Measurements from ENCODE around the gene DCAF7. TPM values are rescaled to one million over a fixed set of nuclear protein-coding genes. Genes with fewer than 3 reads are reported as not detected.

Gene DCAF7
- total RNA-seq, 1 experiment from 2014 or later, result 91.5 TPM

DNA sequence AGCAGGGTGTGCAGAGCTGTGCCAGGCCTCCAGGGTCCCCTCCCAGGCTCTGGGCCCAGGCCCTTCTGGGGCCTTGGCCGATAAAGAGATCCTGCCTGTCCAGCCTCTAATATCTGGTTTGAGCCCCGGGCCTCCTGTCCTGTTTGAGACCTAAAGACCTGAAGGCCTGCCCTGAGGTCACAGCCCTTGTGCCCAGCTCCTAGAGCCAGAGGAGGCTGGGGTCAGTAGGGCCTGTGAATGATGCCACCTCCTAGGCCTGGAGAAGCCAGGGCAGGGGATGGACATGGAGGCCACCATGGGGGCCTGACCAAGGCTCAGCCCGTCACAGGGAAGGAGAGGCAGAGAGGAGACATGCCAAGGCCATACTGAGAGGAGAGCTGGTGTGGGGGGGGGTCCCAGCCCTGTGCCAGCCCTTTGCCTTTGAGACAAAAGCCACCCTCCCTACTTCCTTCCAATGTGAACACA is 19.7 kb upstream of the DCAF7 start (continued):
- no peak for TF ChIP-seq ZNF219 (CRISPR knock-in tag; IDR thresholded peaks at IDR 0.05; ENCODE audit: borderline replicate concordance)
- no peak for TF ChIP-seq CREB1 (CRISPR knock-in tag; IDR thresholded peaks at IDR 0.05)
- TF ChIP-seq, protein P1, sequence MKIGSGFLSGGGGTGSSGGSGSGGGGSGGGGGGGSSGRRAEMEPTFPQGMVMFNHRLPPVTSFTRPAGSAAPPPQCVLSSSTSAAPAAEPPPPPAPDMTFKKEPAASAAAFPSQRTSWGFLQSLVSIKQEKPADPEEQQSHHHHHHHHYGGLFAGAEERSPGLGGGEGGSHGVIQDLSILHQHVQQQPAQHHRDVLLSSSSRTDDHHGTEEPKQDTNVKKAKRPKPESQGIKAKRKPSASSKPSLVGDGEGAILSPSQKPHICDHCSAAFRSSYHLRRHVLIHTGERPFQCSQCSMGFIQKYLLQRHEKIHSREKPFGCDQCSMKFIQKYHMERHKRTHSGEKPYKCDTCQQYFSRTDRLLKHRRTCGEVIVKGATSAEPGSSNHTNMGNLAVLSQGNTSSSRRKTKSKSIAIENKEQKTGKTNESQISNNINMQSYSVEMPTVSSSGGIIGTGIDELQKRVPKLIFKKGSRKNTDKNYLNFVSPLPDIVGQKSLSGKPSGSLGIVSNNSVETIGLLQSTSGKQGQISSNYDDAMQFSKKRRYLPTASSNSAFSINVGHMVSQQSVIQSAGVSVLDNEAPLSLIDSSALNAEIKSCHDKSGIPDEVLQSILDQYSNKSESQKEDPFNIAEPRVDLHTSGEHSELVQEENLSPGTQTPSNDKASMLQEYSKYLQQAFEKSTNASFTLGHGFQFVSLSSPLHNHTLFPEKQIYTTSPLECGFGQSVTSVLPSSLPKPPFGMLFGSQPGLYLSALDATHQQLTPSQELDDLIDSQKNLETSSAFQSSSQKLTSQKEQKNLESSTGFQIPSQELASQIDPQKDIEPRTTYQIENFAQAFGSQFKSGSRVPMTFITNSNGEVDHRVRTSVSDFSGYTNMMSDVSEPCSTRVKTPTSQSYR (CRISPR knock-in tag; IDR thresholded peaks at IDR 0.05), result no peak
- TF ChIP-seq, protein P2, sequence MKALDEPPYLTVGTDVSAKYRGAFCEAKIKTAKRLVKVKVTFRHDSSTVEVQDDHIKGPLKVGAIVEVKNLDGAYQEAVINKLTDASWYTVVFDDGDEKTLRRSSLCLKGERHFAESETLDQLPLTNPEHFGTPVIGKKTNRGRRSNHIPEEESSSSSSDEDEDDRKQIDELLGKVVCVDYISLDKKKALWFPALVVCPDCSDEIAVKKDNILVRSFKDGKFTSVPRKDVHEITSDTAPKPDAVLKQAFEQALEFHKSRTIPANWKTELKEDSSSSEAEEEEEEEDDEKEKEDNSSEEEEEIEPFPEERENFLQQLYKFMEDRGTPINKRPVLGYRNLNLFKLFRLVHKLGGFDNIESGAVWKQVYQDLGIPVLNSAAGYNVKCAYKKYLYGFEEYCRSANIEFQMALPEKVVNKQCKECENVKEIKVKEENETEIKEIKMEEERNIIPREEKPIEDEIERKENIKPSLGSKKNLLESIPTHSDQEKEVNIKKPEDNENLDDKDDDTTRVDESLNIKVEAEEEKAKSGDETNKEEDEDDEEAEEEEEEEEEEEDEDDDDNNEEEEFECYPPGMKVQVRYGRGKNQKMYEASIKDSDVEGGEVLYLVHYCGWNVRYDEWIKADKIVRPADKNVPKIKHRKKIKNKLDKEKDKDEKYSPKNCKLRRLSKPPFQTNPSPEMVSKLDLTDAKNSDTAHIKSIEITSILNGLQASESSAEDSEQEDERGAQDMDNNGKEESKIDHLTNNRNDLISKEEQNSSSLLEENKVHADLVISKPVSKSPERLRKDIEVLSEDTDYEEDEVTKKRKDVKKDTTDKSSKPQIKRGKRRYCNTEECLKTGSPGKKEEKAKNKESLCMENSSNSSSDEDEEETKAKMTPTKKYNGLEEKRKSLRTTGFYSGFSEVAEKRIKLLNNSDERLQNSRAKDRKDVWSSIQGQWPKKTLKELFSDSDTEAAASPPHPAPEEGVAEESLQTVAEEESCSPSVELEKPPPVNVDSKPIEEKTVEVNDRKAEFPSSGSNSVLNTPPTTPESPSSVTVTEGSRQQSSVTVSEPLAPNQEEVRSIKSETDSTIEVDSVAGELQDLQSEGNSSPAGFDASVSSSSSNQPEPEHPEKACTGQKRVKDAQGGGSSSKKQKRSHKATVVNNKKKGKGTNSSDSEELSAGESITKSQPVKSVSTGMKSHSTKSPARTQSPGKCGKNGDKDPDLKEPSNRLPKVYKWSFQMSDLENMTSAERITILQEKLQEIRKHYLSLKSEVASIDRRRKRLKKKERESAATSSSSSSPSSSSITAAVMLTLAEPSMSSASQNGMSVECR (CRISPR knock-in tag; IDR thresholded peaks at IDR 0.05; ENCODE audit: borderline replicate concordance), result no peak
- TF ChIP-seq, protein P3, sequence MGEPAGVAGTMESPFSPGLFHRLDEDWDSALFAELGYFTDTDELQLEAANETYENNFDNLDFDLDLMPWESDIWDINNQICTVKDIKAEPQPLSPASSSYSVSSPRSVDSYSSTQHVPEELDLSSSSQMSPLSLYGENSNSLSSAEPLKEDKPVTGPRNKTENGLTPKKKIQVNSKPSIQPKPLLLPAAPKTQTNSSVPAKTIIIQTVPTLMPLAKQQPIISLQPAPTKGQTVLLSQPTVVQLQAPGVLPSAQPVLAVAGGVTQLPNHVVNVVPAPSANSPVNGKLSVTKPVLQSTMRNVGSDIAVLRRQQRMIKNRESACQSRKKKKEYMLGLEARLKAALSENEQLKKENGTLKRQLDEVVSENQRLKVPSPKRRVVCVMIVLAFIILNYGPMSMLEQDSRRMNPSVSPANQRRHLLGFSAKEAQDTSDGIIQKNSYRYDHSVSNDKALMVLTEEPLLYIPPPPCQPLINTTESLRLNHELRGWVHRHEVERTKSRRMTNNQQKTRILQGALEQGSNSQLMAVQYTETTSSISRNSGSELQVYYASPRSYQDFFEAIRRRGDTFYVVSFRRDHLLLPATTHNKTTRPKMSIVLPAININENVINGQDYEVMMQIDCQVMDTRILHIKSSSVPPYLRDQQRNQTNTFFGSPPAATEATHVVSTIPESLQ (CRISPR knock-in tag; IDR thresholded peaks at IDR 0.05), result no peak
- no peak for TF ChIP-seq ZNF416 (CRISPR knock-in tag; IDR thresholded peaks at IDR 0.05)

DNA sequence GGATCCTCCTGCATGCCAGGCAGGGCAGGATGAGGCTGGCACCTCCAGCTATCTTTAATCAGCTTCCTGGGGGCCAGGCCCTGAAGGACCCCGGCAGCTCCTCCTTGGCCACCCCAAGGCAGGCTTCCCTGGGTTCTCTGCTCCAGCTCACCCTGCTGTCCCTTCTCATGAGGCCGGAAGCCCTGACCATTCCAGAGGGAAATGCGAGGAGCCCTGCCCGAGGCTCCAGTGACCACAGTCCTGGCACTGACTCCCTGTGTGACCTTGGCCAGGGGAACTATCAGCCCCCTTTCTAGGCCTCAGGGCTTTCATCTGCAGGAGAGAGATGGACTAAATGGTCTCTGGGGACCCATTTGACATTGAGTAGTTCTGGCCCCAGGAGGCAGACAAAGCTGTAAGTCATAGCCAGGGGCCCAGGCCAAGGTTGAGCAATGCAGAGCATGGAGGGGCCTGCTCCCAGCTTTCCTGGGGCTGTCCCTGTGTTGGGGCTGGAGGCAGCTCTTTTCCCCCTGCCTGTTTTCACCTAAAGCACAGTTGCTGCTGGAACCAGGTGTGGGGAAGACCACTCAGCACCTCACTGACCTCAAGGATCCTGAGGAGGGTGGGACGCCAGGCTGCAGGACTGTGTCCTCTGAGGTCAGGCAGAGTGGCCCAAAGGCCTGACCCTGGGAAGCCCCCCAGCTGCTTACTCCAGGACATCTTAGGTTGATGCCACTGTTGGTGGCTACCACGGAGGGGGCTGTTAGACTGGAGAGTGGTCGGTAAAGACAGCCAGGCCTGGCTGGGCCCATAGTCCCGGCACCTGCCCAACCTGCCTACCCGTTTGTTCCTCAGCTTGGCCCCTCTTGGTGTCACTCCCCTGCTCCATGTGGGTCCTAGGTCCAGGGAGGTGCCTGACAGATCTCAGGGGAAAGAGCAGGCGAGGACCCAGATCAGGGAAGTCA is 19.0 kb upstream of the DCAF7 start:
- no peaks in the 10 kb centered on the region for H3K9me3 Mint-ChIP-seq
- peaks cover 15% of the 10 kb centered on the region for H3K4me1 Mint-ChIP-seq
- no peak for ATAC-seq
- no peaks in the 10 kb centered on the region for H3K36me3 Mint-ChIP-seq
- H3K27ac Mint-ChIP-seq, result no peak overlapping the region
- TF ChIP-seq MYBL2 (CRISPR knock-in tag; IDR thresholded peaks at IDR 0.05) (no peak), RELA (CRISPR knock-in tag; IDR thresholded peaks at IDR 0.05; ENCODE audit: borderline replicate concordance) (no peak), OVOL2 (CRISPR knock-in tag; IDR thresholded peaks at IDR 0.05; ENCODE audit: borderline replicate concordance) (no peak)
- TF ChIP-seq, protein P4, sequence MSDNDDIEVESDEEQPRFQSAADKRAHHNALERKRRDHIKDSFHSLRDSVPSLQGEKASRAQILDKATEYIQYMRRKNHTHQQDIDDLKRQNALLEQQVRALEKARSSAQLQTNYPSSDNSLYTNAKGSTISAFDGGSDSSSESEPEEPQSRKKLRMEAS (CRISPR knock-in tag; IDR thresholded peaks at IDR 0.05), result no peak
- ChIA-PET CTCF (interaction anchor here (0.8 to 2.8 kb wide), 3 partner anchors 55 to 106 kb away, joined by 3 to 7 read pairs (median 6); partner anchors contain the start of gene ACE), POLR2A (no interaction called here)
- no peak for DNase-seq (ENCODE audit: low spot score)
- H3K4me3 Mint-ChIP-seq, result no peak overlapping the region
- H3K27me3 Mint-ChIP-seq (ENCODE audit: low read depth), result no peaks in the 10 kb centered on the region

DNA sequence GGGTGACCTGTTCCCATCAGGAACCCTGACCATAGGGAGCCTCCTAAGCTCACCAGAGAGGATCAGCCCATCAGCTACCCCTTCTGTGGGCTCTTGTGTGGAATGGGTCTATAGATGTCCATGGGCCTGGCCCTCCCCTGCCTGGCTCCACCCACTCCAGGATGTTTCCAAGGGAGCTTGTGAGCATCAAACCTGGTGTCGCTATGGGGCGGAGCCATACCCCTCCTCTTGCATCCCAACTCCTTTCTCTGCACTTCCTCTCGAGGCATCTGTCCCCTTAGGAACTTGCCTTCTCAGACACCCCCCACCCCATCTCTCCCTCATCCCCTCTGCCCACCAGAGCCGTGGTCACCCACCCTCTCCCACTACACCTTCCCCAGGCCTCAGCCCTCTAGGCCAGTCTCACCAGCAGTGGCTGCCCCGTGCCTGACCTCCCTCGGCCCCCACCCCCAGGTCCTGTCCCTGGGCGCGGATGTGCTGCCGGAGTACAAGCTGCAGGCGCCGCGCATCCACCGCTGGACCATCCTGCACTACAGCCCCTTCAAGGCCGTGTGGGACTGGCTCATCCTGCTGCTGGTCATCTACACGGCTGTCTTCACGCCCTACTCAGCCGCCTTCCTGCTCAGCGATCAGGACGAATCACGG is 16.7 kb upstream of the DCAF7 start:
- CTCF ChIA-PET, result no interaction called here
- H3K27ac Mint-ChIP-seq, result no peak overlapping the region
- peak; percentile 35 for ATAC-seq
- no peak for TF ChIP-seq ZNF219 (CRISPR knock-in tag; IDR thresholded peaks at IDR 0.05; ENCODE audit: borderline replicate concordance)
- no peak for TF ChIP-seq SMAD3 (CRISPR knock-in tag; IDR thresholded peaks at IDR 0.05; ENCODE audit: borderline replicate concordance)
- TF ChIP-seq SMAD4 (CRISPR knock-in tag; IDR thresholded peaks at IDR 0.05), result no peak
- TF ChIP-seq JUN (CRISPR knock-in tag; IDR thresholded peaks at IDR 0.05), result no peak
- TF ChIP-seq, protein P5, sequence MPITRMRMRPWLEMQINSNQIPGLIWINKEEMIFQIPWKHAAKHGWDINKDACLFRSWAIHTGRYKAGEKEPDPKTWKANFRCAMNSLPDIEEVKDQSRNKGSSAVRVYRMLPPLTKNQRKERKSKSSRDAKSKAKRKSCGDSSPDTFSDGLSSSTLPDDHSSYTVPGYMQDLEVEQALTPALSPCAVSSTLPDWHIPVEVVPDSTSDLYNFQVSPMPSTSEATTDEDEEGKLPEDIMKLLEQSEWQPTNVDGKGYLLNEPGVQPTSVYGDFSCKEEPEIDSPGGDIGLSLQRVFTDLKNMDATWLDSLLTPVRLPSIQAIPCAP (CRISPR knock-in tag; IDR thresholded peaks at IDR 0.05), result no peak
- TF ChIP-seq, protein P4 (CRISPR knock-in tag; IDR thresholded peaks at IDR 0.05), result no peak
- no peak for TF ChIP-seq EMX1 (CRISPR knock-in tag; IDR thresholded peaks at IDR 0.05)
- no peak for TF ChIP-seq GRHL2 (CRISPR knock-in tag; IDR thresholded peaks at IDR 0.05; ENCODE audit: insufficient replicate concordance, severe bottlenecking)
- TF ChIP-seq, protein P6, sequence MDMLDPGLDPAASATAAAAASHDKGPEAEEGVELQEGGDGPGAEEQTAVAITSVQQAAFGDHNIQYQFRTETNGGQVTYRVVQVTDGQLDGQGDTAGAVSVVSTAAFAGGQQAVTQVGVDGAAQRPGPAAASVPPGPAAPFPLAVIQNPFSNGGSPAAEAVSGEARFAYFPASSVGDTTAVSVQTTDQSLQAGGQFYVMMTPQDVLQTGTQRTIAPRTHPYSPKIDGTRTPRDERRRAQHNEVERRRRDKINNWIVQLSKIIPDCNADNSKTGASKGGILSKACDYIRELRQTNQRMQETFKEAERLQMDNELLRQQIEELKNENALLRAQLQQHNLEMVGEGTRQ (CRISPR knock-in tag; IDR thresholded peaks at IDR 0.05), result no peak

More for the DNA sequence above, 16.7 kb upstream of the DCAF7 start:
- no peaks in the 10 kb centered on the region for H3K9me3 Mint-ChIP-seq
- POLR2A ChIA-PET, result no interaction called here
- H3K4me1 Mint-ChIP-seq, result peaks cover 18% of the 10 kb centered on the region
- peaks cover 6% of the 10 kb centered on the region for H3K27me3 Mint-ChIP-seq (ENCODE audit: low read depth)
- no peak for DNase-seq (ENCODE audit: low spot score)
- H3K36me3 Mint-ChIP-seq, result no peaks in the 10 kb centered on the region
- H3K4me3 Mint-ChIP-seq, result no peak overlapping the region

Data from WTC11 (cell line).